GM12892 (cell line): ENCODE data around the gene CBFA2T3.

ENCODE experiments used
- POLR2A ChIP-seq: IDR thresholded peaks from 2 replicates; pipeline ENCODE4 v1.6.1; 2011; ENCODE audit warnings: low read depth, low read length, control low read depth
- TAF1 ChIP-seq: IDR thresholded peaks from 2 replicates; pipeline ENCODE4 v1.6.1; 2011; ENCODE audit warnings: low read depth, mild to moderate bottlenecking, control low read depth, low read length, borderline replicate concordance

- no peak for TF ChIP-seq POLR2A
- TF ChIP-seq TAF1: no peak
Measured at GRCh38 chr16:89009343-89010209, 32.6 kb upstream of the CBFA2T3 start.
